OCI-LY7 (cell line): ENCODE data around the gene INTU. TPM values are rescaled to one million over a fixed set of nuclear protein-coding genes. Genes with fewer than 3 reads are reported as not detected.

Experiments used
- BruUV-seq: library from RNA; stranded (reverse); fragments of 400-500 nt; replicated peaks from 2 replicates; lab custom pipeline; 2021; lab: Mats Ljungman, UMichigan
- CTCF ChIA-PET: fragments of 300-600 bp; sonication (Branson Sonifier 250); formaldehyde crosslinking; loops from one replicate; lab custom pipeline; 2022; ENCODE audit warnings: antibody characterized with exemption; ENCODE audit not compliant: unreplicated experiment; lab: Charles Lee
- POLR2A ChIA-PET: fragments of 300-600 bp; sonication (Branson Sonifier 250); formaldehyde crosslinking; loops from one replicate; lab custom pipeline; 2022; ENCODE audit warnings: antibody characterized with exemption; lab: Charles Lee
- DNase-seq: peaks from one replicate; pipeline ENCODE4 v3.0.0-alpha.2; 2015; ENCODE audit warnings: low spot score
- H2AFZ ChIP-seq: fragments of 200-600 bp; sonication (generic), shearing (Covaris generic); 2 replicates; pipeline ENCODE4 v1.6.1; 2014; ENCODE audit warnings: mild to moderate bottlenecking, antibody characterized with exemption, low read length, moderate library complexity
- H3K27ac ChIP-seq: fragments of 200-600 bp; sonication (generic); 2 replicates; pipeline ENCODE4 v1.5.1; 2014; ENCODE audit warnings: mixed run types, low read depth, mild to moderate bottlenecking, moderate library complexity, low read length, inconsistent platforms; ENCODE audit not compliant: poor library complexity, severe bottlenecking
- H3K36me3 ChIP-seq: fragments of 200-600 bp; sonication (generic); 2 replicates; pipeline ENCODE4 v1.6.1; 2014; ENCODE audit warnings: mild to moderate bottlenecking, antibody characterized with exemption, low read length, moderate library complexity, mixed read lengths; ENCODE audit not compliant: insufficient read depth
- H3K4me1 ChIP-seq: fragments of 200-600 bp; sonication (generic); 2 replicates; pipeline ENCODE4 v1.5.1; 2014; ENCODE audit warnings: mild to moderate bottlenecking, low read length; ENCODE audit not compliant: insufficient read depth, poor library complexity, severe bottlenecking
- H3K4me2 ChIP-seq: fragments of 200-600 bp; sonication (generic); 2 replicates; pipeline ENCODE4 v1.6.1; 2014; ENCODE audit warnings: mild to moderate bottlenecking, low read length
- H3K4me3 ChIP-seq: fragments of 200-600 bp; sonication (generic); 2 replicates; pipeline ENCODE4 v1.5.1; 2014; ENCODE audit warnings: mild to moderate bottlenecking, low read depth, low read length; ENCODE audit not compliant: poor library complexity, severe bottlenecking
- H3K79me2 ChIP-seq: fragments of 200-600 bp; sonication (generic); 2 replicates; pipeline ENCODE4 v1.6.1; 2016; ENCODE audit warnings: low read depth, mild to moderate bottlenecking, low read length, moderate library complexity, mixed read lengths; ENCODE audit not compliant: insufficient read depth
- H3K9me2 ChIP-seq: fragments of 200-600 bp; sonication (generic); 2 replicates; pipeline ENCODE4 v1.6.1; 2016; ENCODE audit warnings: mild to moderate bottlenecking, low read length, mixed read lengths; ENCODE audit not compliant: insufficient read depth
- H3K9me3 ChIP-seq: fragments of 200-600 bp; sonication (generic); 2 replicates; pipeline ENCODE4 v1.6.1; 2014; ENCODE audit warnings: mild to moderate bottlenecking, mixed run types, low read length, mixed read lengths
- H4K20me1 ChIP-seq: fragments of 200-600 bp; sonication (generic); 2 replicates; pipeline ENCODE4 v1.6.1; 2014; ENCODE audit warnings: mild to moderate bottlenecking, antibody characterized with exemption, low read length, moderate library complexity, mixed read lengths; ENCODE audit not compliant: insufficient read depth
- CTCF ChIP-seq: fragments of 200-600 bp; sonication (generic); conservative IDR thresholded peaks from 2 replicates; pipeline ENCODE4 v1.5.1; 2014; ENCODE audit warnings: mild to moderate bottlenecking, antibody characterized with exemption, low read length, moderate library complexity, mixed read lengths
- EZH2phosphoT487 ChIP-seq: fragments of 200-600 bp; sonication (generic); IDR thresholded peaks from 2 replicates; pipeline ENCODE4 v1.6.1; 2018; ENCODE audit warnings: low read depth, borderline replicate concordance, mild to moderate bottlenecking, mixed run types, antibody characterized with exemption, low read length, moderate library complexity, mixed read lengths
- intact Hi-C: fragments of 100-400 bp; cut with micrococcal nuclease; formaldehyde crosslinking; loops from one replicate; pipeline ENCODE4 v1.10.0; 2022; ENCODE audit not compliant: unreplicated experiment
- total RNA-seq, 2 experiments: library from RNA; depleted of rRNA in 1 of 2; stranded (reverse); fragments of >200 nt in 1 of 2; shearing (Covaris generic) in 1 of 2; gene quantifications; 2 replicates each; pipeline ENCODE4 v1.2.3, GENCODE V29; 2014 to 2022

INTU gene
- total RNA-seq, 2 experiments from 2014 or later: not detected

- no peak overlapping the region for H3K27ac ChIP-seq
- DNase-seq: no peak
- no peaks in the 10 kb centered on the region for H4K20me1 ChIP-seq
- no peak overlapping the region for H2AFZ ChIP-seq
- BruUV-seq: no TSS peak
- intact Hi-C loops: no loop called here
- no peak for TF ChIP-seq CTCF
- TF ChIP-seq EZH2phosphoT487: no peak
- H3K79me2 ChIP-seq: no peaks in the 10 kb centered on the region
- no peaks in the 10 kb centered on the region for H3K9me2 ChIP-seq
- ChIA-PET CTCF (no interaction called here), POLR2A (interaction anchor here (0.6 kb wide), 1 partner anchor 30 kb away, joined by 3 read pairs; no protein-coding TSS in a partner anchor)
- H3K4me2 ChIP-seq: no peak overlapping the region
- H3K36me3 ChIP-seq: no peaks in the 10 kb centered on the region
- no peaks in the 10 kb centered on the region for H3K4me1 ChIP-seq
- no peaks in the 10 kb centered on the region for H3K9me3 ChIP-seq
- no peak overlapping the region for H3K4me3 ChIP-seq
Observed at GRCh38 chr4:127634181-127634580, 1.4 kb downstream of the INTU start.

DNA sequence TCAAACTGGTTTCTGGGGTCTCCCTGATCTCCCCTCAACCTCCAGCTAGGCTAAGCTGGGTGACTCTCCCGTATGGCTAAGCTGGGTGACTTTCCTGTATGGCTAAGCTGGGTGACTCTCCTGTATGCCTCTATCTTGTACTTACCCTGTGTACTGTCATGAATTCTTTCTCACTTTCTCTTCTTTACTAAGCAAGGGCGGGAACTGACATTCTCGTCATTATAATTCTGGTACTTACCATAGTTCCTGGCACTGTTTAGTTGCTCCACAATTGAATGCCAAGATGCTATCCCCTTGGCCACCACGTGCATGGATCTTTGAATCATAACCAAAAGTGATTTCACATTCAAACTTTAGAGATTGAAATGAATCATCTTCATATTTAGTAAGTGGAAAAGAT lies 8.8 kb downstream of the INTU start:
- BruUV-seq: no TSS peak

More for the DNA sequence above, 8.8 kb downstream of the INTU start:
- ChIA-PET POLR2A (interaction anchor here (0.7 to 1.2 kb wide), 3 partner anchors 9 to 698 kb away, joined by 3 to 4 read pairs (median 3); partner anchors contain the start of gene INTU), CTCF (no interaction called here)
- DNase-seq: no peak
- Histone ChIP-seq H4K20me1 (no peaks in the 10 kb centered on the region), H3K27ac (no peak overlapping the region), H3K4me1 (no peaks in the 10 kb centered on the region), H3K79me2 (no peaks in the 10 kb centered on the region), H3K9me2 (no peaks in the 10 kb centered on the region), H3K4me2 (no peak overlapping the region), H3K36me3 (no peaks in the 10 kb centered on the region), H2AFZ (no peak overlapping the region), H3K9me3 (no peaks in the 10 kb centered on the region), H3K4me3 (no peak overlapping the region)
- TF ChIP-seq CTCF (no peak), EZH2phosphoT487 (no peak)
- intact Hi-C loops: no loop called here
